Measurements from ENCODE around the gene AXDND1.

AXDND1 gene

GRCh38 chr1:179576509-179576908 lies 210.7 kb downstream of the AXDND1 start:
- DNase-seq (ENCODE audit: low read depth), result no peak

- DNase-seq (ENCODE audit: low read depth), result no peak
Observed at GRCh38 chr1:179583771-179584320, 218.1 kb downstream of the AXDND1 start.

GRCh38 chr1:179586107-179586823 lies 220.5 kb downstream of the AXDND1 start:
- DNase-seq (ENCODE audit: low read depth), result no peak

GRCh38 chr1:179587336-179587735 lies 221.6 kb downstream of the AXDND1 start:
- DNase-seq (ENCODE audit: low read depth), result no peak

- no peak for DNase-seq (ENCODE audit: low read depth)
Observed at GRCh38 chr1:179588425-179589024, 222.8 kb downstream of the AXDND1 start.

- no peak for DNase-seq (ENCODE audit: low read depth)
Observed at GRCh38 chr1:179589509-179589908, 223.7 kb downstream of the AXDND1 start.

- DNase-seq (ENCODE audit: low read depth), result no peak
Observed at GRCh38 chr1:179590671-179591070, 224.9 kb downstream of the AXDND1 start.

- DNase-seq (ENCODE audit: low read depth), result no peak
Observed at GRCh38 chr1:179591253-179591591, 225.5 kb downstream of the AXDND1 start.

- DNase-seq (ENCODE audit: low read depth), result no peak
Observed at GRCh38 chr1:179591592-179592580, 226.1 kb downstream of the AXDND1 start, which contains the start of gene TDRD5. TDRD5 (plus strand) TSS chr1:179591832; CDS start chr1:179592616, 784 bp downstream.

- DNase-seq (ENCODE audit: low read depth), result no peak
Observed at GRCh38 chr1:179598631-179599030, 232.9 kb downstream of the AXDND1 start.

- DNase-seq (ENCODE audit: low read depth), result no peak
Observed at GRCh38 chr1:179599623-179600249, 234.0 kb downstream of the AXDND1 start.

GRCh38 chr1:179601093-179601492 lies 235.3 kb downstream of the AXDND1 start:
- no peak for DNase-seq (ENCODE audit: low read depth)
